ENCODE data around the gene RSPRY1. TPM values are rescaled to one million over a fixed set of nuclear protein-coding genes. Genes with fewer than 3 reads are reported as not detected.
A peak's percentile ranks its signal among the peaks of the same experiment; 100 is the strongest.
"Not testable (repeated sequence)": the region's sequence is repeated elsewhere in the genome, so short reads cannot be mapped to it uniquely, and the experiment has no call there.

RSPRY1 gene
- total and polyA plus RNA-seq, 9 donors = 15.9 to 42.1 (median 28.3) TPM

DNA sequence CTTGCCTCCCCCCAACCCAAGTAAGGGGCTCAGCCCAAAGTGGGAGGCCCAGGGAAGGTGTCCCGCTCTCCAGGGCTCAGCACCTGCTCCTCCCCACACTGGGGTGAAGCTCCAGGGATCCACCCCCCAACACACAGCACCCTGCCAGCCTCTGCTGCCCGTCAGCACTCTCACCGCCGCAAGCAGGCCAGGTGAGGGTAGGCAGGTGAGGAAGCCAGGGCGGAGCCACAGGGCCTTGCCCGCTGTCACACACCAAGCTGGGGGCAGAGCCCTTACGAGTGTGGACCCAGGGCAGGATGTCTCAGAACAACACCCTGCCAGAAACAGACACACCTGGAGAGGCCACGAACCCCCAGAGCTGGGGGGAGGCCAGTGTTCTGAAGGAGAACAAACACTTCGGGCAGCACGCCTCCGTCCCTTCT, 78.8 kb downstream of the RSPRY1 start:
- WGBS, 3 donors = 87 to 95% (median 92%) methylated on average over 11 of the region's 11 CpGs
- no peaks in the 10 kb centered on the region for H3K9me3 ChIP-seq
- peak in 1 of 5 donors; percentile 34 for DNase-seq
- TF ChIP-seq POLR2A (IDR thresholded peaks at IDR 0.05) (no peak), EP300 (IDR thresholded peaks at IDR 0.05) (no peak)
- TF ChIP-seq, protein P1, sequence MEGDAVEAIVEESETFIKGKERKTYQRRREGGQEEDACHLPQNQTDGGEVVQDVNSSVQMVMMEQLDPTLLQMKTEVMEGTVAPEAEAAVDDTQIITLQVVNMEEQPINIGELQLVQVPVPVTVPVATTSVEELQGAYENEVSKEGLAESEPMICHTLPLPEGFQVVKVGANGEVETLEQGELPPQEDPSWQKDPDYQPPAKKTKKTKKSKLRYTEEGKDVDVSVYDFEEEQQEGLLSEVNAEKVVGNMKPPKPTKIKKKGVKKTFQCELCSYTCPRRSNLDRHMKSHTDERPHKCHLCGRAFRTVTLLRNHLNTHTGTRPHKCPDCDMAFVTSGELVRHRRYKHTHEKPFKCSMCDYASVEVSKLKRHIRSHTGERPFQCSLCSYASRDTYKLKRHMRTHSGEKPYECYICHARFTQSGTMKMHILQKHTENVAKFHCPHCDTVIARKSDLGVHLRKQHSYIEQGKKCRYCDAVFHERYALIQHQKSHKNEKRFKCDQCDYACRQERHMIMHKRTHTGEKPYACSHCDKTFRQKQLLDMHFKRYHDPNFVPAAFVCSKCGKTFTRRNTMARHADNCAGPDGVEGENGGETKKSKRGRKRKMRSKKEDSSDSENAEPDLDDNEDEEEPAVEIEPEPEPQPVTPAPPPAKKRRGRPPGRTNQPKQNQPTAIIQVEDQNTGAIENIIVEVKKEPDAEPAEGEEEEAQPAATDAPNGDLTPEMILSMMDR (IDR thresholded peaks at IDR 0.05) = no peak
- no peaks in the 10 kb centered on the region for H3K36me3 ChIP-seq
- intact Hi-C loops (cut with DNase I) = no loop called here
- no peak overlapping the region for H3K4me3 ChIP-seq
- peaks cover 2% of the 10 kb centered on the region for H3K4me1 ChIP-seq (ENCODE audit: insufficient read depth)
- no peaks in the 10 kb centered on the region for H3K27me3 ChIP-seq
- no peak overlapping the region for H3K27ac ChIP-seq

DNA sequence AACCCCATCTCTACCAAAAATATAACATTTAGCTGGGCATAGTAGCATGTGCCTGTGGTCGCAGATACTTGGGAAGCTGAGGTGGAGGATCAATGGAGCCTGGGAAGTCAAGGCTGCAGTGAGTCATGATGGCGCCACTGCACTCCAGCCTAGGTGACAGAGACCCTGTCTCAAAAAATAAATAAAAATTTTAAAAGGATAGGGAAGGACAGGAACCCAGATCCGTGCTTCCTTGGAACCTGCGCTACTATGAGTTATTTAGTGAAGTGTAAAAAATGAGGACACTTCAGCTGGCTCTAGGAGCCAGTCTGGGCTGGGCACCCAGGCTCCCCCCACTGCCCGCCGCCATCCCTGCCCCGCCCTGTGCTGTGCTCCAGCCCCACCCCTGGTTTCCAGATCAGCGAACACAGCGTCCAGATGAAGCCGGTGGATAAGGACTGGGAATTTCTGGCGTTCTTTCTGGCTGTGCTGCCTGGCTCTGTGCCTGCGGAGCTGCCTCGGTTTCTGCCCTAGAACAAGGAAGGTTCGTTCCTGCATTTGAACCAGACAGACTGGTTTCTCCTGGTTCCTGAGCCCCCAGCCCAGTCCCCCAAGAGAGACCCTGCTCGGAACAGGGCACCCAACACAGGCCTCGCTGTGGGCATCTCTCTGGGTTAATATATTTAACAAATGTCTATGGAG, 79.9 kb downstream of the RSPRY1 start:
- Histone ChIP-seq H3K9me3 (no peaks in the 10 kb centered on the region), H3K36me3 (no peaks in the 10 kb centered on the region), H3K27ac (no peak overlapping the region), H3K4me3 (no peak overlapping the region), H3K27me3 (no peaks in the 10 kb centered on the region), H3K4me1 (ENCODE audit: insufficient read depth) (no peaks in the 10 kb centered on the region)
- TF ChIP-seq EP300 (IDR thresholded peaks at IDR 0.05) = no peak
- TF ChIP-seq, protein P1 (IDR thresholded peaks at IDR 0.05) = no peak
- TF ChIP-seq POLR2A (IDR thresholded peaks at IDR 0.05) = no peak
- WGBS, 3 donors = 33 to 41% (median 36%) methylated on average over 16 of the region's 16 CpGs
- peak in 4 of 5 donors; percentile 41 to 81 (median 46) for DNase-seq
- intact Hi-C loops (cut with DNase I) = no loop called here

DNA sequence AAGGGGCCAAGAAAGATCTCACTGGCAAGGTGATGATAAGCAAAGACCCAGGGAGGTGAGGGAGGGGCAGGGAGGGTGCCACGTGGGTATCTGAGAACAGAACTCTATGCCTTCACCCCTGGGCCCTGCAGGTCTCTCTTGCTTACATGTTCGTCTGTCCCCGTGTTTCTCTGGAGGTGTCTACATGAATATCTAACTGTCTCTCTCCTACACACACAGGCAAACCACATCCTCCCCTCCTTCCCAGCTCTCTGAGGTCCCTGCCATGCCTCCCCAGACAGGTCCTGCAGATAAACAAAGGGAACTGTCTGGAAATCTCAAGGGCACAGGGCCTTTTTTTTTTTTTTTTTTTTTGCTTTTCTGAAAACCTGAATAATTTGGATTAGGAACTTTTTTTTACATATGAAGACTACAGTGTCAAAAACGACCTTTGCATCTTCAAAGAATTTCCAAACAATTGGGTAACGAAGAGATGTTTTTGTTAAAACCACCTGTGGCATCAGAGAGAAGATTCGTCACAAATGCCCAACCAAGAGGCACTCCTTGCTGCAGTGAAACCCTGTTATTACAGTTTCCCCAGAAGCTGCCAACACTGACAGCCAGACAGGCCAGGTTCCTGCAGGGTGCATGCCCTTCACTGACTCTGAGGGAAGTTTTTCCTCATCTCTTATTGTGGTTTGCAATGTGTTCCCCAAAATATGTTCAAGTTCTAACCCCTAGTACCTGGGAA, 80.6 kb downstream of the RSPRY1 start:
- Histone ChIP-seq H3K27me3 (no peaks in the 10 kb centered on the region), H3K4me1 (ENCODE audit: insufficient read depth) (no peaks in the 10 kb centered on the region), H3K27ac (no peak overlapping the region), H3K36me3 (no peaks in the 10 kb centered on the region), H3K9me3 (no peaks in the 10 kb centered on the region), H3K4me3 (no peak overlapping the region)
- intact Hi-C loops (cut with DNase I) = no loop called here
- TF ChIP-seq EP300 (IDR thresholded peaks at IDR 0.05) (no peak), POLR2A (IDR thresholded peaks at IDR 0.05) (no peak)
- TF ChIP-seq, protein P1 (IDR thresholded peaks at IDR 0.05) = no peak
- WGBS, 3 donors = 20 to 32% (median 26%) methylated on average over 6 of the region's 6 CpGs
- DNase-seq = no peak

DNA sequence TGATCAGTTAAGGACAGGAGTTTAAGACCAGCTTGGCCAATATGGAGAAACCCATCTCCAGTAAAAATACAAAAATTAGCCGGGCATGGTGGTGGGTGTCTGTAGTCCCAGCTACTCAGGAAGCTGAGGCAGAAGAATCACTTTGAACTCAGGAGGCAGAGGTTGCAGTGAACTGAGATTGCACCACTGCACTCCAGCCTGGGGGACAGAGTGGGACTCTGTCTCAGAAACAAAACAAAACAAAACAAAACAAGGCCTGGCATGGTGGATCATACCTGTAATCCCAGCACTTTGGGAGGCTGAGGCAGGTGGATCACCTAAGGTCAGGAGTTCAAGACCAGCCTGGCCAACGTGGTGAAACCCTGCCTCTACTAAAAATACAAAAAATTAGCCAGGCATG, 81.2 kb downstream of the RSPRY1 start:
- 43 to 61% (median 59%) methylated on average over 2 of the region's 2 CpGs for WGBS, 3 donors
- DNase-seq; H3K4me1 ChIP-seq (ENCODE audit: insufficient read depth); H3K27ac ChIP-seq; H3K27me3 ChIP-seq; H3K36me3 ChIP-seq; H3K4me3 ChIP-seq; intact Hi-C loops (cut with DNase I); H3K9me3 ChIP-seq: not testable (repeated sequence)

Data from ovary (tissue), 9 donors.